ENCODE measurements around the gene PLCH2.

The PLCH2 gene

DNA sequence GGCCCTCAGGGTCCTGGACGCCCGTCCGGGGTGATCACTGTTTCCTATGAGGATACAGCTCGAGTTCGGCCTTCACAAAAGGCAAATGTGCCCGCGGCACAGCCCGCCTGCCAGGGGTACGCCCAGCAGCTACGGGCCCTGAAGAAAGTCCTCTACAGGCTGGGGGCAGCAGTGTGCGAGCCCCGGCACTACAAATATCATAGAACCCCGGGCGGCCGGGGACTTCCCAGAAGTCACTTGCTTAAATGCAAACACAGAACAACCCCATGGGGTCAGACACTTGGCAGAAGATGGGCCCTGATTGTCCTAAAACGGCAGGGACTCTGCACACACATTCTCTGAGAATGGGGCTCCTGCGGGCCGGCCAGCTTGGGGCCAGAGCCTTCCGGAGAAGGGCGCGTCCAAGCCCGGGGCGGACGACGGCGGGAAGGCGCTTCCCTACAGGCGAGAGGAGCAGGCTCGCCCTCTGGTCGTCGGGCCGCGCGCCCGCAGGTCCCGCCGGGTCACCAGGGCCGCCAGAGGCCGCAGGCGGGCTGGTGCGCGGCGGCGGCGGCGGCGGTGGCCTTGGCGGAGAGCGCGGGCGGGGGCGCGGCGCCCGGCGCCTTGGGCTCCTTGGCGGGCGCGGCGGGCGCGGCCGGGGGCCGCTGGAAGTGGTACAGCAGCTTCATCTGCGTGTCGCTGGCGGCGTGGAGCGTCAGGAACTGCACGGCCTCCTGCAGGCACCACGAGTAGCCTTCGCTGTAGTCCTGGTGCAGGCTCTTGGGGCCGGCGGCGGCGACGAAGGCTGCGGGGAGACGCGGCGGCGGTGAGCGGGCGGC is 53.1 kb downstream of the PLCH2 start:
- DNase-seq (ENCODE audit: low read depth) = no peak

DNA sequence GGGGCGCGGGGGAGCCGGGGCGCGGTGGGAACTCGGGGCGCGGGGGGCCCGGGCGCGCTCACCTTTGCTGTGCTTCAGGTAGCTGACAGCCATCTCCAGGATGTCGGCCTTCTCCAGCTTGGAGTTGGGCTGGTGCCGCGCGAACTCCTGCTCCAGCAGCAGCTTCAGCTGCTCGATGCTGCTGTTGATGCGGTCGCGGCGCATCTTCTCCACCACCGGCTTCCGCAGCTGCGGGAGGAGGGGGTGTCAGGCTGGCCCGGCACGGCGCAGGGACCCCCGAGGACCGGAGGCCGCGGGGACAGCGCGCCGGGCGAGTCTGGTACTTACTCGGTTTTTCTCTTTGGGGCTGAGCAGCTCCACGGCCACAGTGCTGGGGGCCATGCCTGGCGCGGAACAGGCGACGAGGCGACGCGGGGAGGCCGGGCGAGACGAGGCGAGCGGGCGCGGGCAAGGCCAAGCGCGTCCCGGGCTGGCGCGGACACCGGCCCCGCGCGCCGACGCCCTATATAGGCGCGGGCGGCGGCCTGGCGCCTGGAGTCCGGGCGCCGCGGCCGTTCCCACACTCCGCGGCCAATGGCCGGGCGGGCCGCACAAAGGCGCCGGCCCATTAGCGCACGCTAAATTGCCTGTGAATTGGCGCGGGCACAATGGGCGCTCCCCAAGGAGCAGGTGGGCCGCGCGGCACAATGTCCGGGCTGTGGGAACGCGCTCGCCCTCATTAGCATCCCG is 53.9 kb downstream of the PLCH2 start, which contains the start of gene HES5:
Gene HES5, minus strand, starts transcription at position 480 of the 729 bp plus-strand sequence. Its CDS starts 99 bp downstream, at position 381.
- no peak for DNase-seq (ENCODE audit: low read depth)

DNA sequence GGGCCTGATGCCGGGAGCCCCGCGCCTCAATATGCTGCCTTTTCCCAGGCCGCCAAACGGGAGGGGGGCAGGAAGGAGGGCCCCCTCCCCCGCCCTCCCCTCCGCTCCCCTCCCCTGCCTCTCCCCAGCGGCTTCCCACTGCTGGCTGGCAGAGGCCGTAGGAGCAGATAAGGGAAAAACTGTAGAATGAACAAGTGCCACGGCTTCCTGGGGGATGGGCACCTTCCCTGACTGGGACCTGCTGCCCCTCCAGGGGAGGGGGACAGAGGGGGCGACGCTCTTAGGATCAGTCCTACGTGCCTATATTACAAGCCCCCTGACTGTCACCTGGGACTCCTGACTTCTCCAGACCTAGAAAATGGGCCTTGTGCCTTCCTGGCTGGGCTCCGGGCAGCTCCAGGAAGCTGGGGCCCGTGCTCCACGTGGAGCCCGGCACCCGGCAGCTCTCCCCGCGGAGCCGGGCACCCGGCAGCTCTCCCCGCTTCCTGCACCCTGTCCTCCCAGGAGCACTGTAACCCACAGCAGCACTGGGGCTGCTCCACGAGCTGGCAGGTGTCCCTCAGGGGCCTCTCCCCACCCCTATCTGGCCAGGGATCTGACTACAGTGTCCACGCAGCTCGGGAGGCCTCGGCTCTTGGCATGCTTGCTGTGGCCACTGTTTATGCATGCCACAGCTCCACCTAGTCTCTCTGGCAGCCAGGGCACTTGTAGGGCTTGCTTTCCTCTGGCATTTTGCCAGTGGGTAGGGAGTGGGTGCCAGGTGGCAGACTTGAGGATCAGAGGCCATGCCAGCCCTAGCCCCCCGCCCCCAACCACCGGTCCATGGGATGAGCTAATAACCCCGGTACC is 54.6 kb downstream of the PLCH2 start:
- no peak for DNase-seq (ENCODE audit: low read depth)

DNA sequence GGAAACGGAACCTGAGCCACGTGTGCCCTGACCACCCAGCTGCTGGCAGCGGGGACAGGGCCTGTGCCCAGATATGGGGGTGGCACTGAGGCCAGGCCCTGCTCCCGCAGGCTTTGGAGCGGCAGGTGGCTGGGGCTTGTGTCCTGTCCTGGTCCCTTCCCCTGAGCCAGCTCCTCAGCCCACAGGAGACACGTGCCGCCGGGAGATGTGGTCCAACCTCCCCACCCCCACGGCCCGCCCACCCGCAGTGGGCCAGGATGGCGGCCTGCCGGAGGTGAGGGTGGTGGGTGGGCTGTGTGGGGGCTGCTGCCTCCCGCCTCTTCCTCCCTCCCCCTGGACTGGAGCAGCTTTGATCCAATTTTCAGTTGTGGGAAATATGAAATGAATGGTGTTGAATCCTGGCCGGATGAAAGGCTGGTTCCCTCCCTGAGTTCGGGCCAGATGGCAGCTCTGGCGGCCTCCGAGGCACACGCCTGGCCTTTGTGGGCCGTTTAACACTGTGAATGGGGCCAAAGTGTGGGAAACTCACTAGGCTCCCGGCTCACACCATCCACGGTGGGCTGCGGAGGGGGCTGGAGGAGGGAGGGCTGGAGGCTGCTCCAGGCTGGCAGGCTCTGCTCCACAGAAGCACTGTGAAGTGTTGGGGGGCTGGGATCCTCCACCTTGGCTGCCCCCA is 56.5 kb downstream of the PLCH2 start:
- no peak for DNase-seq (ENCODE audit: low read depth)

DNA sequence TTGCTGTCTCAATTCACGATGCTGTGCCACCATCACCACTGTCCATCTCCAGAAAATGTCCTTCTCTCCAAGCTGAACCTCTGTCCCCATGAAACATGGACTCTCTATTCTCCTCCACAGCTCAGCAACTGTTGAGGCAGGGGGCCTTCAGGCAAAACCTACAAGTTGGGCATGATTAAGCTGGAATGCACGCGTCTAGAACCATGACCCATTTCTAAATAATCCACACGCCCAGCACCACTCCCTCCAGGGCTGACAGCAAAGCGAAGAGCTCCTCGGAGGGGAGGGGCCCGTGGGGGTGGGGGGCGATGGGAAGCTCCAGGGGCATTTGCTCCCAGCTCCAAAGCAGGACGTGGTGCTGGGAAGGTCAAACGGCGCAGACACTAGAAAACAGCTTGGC is 57.3 kb downstream of the PLCH2 start:
- no peak for DNase-seq (ENCODE audit: low read depth)

DNA sequence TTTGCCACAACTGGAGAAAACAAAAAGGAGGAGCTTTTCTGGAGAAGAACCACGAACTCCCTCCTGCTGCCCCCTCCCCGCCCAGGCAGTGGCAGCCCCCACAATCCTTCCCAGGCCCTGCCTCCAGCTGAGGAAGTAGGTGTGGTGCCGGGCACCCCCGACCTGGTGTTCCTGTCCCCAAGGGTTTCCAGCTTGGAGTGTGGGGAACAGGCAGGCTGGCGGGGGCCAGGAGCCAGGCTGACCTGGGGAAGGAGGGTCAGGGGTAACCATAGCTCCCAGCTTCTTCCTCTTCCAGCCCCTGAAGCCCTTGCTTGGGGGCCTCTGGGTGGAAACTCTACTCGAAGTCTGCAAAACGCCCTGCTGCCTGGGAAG is 58.2 kb downstream of the PLCH2 start:
- DNase-seq (ENCODE audit: low read depth) = no peak

DNA sequence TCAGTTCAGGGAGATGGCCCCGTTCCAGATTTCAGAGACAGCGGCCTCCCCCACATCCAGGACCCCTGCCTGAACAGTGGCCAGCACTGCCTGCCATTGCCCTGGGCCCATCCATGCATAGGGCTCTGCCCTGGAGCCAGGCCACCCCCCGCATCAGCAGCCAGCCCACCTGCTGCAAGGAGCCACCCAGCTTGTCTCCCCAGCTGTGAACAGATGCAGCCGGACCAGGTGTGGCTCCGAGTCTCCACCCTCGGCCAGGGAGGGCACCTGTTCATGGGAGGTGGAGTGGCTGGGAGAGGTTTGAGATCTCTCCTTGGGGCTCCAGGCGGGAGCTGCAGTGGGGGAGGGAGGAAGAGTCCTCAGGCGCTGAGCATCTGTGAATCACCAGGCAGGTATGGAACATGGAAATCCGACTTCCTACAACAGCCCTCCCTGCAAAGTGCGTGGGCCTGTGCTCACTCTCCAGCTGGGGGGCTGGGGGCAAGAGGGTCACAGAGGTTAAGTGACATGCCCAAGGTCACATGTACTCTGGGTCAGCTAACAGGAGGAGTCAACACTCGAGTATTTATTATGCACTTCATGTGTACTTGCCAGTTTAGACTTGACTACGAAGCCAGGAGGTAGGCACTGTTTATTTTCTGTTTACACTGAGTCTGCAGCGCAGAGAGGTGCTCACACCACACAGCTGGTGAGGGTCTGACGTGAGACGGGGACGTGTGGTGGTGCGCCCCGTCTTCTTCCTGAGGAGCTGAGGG is 58.8 kb downstream of the PLCH2 start:
- no peak for DNase-seq (ENCODE audit: low read depth)

DNA sequence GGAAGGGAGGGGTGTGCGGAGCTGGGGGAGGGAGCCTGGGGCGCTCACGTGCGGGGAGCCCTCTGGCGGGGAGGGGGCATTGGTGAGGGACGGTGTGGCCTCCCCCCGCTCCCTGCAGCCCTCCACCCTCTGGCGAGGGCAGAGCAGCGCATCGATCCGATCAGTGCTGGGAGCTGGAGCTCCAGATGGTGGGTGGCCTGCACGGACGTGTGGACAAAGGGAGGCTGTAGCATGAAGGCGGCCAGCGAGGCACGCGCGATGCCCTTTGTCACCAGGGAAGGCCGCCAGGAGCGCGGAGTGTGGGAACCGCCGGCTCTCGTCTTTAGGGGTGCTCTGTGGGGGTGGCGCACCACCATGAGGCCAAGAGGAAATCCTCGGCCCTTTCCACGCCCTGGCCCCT is 59.4 kb downstream of the PLCH2 start:
- DNase-seq (ENCODE audit: low read depth) = no peak

DNA sequence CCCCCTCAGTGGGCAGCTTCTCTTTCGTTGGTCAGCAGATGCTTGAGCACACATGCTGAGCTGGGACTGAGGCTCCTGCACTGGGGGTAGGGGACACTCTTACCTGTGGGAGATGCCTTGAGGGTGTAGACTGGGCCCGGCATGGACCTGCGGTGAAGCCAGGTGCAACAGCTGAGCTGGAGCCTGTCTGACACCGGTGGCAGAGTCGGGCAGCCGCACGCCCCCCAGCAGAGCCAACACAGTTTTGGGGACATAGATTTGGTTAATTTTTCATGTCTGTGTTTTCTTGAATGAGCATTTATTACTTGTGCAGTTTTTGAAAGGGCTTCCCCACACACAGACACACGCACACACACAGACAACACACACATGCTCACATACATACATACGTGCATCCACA is 59.9 kb downstream of the PLCH2 start:
- DNase-seq (ENCODE audit: low read depth) = no peak

DNA sequence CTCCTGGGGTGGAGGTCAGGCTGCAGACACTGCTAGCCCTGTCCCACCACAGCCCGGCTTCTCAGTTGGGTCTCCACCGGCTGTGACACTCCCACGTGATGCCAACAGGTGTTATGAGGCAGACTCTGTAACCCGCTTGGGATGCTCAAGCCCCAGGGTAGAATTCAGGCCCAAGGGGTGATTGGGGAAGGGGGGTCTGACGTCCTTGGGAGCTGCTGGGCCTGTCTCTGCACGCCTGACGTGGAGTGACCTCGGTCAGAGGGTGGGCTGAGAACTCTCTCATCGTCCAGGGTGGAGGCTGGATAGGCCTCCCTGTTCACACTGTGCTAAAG is 61.7 kb downstream of the PLCH2 start:
- DNase-seq (ENCODE audit: low read depth) = no peak

DNA sequence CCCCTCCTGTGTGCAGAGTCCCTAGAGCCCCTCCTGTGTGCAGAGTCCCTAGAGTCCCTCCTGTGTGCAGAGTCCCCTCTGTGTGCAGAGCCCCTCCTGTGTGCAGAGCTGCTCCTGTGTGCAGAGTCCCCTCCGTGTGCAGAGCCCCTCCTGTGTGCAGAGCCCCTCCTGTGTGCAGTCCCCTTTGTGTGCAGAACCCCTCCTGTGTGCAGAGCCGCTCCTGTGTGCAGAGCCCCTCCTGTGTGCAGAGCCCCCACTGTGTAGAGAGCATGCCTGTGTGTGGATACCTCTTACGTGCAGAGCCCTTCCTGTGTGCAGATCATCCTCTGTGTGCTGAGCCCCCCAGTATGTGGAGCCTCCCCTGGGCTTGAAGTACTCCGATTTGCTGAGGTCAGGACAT is 62.3 kb downstream of the PLCH2 start:
- DNase-seq (ENCODE audit: low read depth) = no peak

DNA sequence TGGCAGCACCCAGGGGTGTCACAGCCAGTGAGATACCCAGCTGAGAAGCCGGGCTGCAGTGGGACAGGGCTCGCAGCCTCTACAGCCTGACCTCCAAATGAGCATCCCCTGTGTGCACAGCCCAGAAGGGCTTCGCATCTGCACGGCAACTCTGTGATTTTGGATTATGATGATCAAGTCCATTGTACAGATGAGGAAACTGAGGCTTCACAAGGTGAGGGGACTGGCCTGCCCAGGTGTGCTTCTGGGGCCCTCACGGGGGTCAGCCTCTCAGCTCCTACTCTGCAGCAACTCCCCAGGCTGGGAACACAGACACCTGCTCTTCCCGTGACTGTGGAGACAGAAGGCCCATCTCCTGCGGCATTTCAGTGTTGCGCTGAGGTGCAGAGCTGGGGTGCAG is 62.8 kb downstream of the PLCH2 start:
- no peak for DNase-seq (ENCODE audit: low read depth)

DNA sequence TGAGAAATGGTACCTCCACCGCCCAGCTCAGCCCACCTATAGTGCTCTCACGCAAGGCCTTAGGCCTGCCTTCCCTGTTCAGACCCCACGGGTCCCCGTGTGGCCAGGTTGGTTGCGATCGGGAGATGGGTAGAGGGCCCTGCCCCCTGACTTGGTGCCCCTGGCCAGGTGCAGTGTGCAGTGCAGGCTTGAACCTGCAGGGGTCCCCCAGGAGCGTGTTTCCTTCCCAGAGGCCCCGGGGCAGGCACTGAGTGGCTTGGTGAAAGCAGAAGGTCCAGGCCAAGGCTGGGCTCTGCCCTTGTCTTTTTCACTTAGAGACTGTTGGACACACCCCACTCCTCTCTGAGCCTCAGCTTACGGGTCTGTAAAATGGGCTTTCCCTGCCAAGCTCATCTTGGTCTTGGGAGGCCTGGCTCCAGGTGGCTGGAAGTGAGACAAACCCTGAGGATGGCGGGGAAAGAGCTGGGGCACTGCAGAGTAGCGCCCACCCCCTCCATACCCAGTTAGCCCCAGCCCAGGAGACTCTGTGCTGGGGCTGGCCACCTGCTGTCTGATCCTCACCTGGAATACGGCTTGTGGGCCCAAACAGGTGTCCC is 63.3 kb downstream of the PLCH2 start:
- no peak for DNase-seq (ENCODE audit: low read depth)

DNA sequence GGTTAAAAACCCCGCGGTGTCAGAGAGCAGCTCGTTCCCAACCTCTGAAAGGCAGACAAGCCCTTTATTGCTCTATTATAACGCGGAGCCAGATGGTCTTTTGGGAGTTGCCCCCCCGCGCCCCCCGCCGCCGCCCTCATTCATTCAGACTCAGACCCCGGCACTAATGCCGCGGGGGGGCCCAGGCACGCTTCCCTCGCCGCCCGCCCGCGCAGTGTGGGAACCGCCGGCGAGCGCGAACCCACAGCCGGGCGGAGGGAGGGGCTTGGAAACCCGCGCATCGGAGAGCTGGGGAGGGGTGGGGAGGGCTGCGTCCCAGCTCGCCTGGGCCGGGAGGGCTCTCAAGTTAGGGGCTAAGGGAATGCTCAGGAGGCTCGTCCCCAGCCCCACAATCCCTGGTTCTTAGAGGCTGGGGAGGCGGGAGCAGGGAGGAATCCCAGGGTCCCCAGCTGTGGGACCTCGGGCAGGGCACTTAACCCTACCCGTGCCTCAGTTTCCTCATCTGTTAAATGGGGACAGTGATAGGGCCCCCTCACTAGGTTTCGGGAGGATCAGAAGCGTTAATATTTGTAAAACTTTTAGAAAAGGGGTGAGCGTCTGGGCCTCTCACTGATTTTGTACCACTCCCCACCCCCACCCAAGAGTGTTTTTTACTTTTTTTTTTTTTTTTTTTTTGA is 64.9 kb downstream of the PLCH2 start:
- DNase-seq (ENCODE audit: low read depth) = no peak

DNA sequence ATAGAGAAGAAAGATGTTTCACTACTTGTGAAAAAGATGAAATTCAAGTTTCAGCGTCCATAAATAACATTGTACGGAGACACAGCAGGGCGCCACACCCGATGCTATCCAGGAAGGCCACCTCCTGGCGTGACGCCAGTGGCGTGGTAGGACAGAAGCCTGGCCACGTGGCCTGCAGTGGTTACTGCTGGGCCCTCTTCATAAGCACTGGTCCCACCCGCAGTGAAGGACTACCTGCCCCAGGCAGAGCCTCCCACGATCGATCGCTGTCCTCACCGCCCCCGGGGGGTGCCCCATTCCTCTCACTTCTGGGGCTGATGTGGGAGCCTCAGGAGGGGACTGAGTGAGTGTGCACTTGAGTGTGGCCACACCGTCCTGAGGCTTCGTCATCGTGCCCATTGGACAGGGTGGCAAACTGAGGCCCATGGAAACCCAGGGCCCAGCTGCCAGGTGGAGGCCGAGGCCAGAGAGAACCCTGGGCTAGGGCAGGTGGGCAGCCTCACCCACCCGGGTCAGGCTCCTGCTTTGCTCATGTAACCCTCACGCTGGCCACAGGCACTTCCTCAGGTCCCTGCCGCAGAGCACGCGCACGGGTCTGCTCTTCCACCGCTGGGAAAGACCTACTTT is 65.6 kb downstream of the PLCH2 start:
- no peak for DNase-seq (ENCODE audit: low read depth)

DNA sequence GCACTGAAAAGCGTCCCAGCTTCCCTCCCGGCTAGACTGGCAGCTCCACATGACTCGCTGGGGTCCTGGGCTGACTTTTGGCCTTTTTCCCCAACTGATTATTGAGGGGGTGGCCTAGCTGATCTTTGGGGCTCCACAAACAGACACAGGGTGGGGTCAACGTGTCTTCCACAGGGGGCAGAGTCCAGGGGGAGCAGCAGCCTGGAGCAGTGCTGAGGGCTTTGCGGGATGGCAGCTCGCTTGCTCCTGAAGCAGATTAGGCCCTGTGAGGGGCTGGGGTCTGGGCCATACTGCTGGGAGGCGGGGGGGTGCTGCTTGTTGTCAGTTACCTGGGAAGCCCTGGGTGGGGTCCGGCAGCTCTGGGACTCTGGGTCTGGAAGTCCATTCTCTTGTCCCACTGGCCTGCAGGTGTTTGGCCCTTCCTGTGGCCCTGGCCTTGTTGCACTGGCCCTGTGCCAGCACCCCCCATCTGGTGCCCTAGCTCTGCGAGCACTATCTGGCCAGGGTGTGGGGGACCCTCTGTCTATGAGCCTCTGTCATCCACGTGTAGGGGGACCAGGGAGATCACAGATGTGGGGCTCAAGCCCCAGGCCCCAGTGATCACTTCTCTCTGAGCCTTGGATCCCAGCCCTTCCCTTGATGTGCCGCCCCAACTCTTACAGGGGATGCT is 66.3 kb downstream of the PLCH2 start:
- no peak for DNase-seq (ENCODE audit: low read depth)

DNA sequence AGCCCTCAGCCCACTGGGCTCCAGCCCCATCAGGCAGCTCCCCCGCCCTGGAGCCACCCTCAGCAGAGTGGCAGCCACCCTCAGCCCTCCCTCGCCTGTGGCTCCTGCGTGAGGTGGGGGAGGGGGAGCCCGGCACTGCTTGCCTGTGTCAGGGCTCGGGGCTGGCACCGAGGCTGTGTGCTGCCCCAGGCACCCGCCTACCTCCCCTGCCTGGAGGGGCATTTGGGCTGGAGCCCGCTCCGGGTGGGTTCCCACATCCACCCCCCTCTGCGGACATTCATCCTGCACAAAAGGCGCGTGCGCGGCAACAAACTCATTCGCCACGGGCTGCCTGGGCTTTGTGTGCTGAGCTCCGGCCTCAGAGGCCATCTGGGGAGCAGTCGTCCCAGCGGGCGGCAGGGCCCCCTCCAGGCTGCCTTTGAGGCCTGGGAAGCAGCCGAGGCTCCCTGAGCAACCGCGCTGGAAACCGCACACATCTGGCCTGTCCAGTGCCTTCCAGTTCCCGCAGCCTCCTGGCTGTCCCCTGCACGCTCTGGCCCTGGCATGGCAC is 67.5 kb downstream of the PLCH2 start:
- no peak for DNase-seq (ENCODE audit: low read depth)

DNA sequence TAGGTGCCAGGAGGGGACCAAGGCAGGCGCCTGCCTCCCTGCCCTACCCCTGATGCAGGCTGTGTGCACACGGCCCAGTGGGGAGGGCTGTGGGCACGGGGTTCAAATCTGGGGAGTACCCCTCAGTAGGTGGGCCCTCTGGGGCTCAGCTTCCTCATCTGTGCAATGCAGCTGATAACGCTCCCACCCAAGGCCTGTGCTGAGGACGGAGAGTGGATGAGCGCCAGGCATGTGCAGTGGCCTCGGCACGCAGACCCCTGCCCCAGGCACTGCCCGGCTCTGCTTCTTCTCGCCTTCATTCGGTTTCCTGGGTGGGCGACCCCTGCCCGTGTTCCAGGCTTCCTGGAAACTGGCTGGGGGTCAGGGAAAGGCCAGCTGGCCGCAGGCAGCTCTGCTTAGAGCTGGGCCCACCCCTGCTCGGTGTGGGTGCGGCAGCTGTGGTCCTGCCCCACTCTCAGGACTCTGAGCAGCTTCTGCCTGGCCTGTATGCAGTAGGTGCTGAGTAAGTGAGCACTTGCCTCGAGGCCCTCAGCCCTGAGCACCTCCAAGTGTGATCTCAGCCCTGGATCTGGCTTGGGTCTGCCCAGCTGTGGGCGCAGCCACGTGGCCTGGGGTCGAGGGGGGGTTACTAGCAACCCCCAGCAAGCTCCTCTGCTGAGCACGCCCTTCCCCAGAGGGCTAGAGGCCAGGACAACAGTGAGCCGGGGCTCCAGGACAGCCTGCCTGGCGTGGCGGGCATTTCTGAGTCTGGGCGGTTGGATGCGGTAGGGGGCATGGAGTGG is 68.2 kb downstream of the PLCH2 start:
- no peak for DNase-seq (ENCODE audit: low read depth)
